ENCODE results near the gene NDUFA6. TPM values are rescaled to one million over a fixed set of nuclear protein-coding genes. Genes with fewer than 3 reads are reported as not detected.
A peak's percentile ranks its signal among the peaks of the same experiment; 100 is the strongest.

The NDUFA6 gene
- total RNA-seq, 3 donors from 2014 or later = 37.3 to 61.1 (median 45.2) TPM

DNA sequence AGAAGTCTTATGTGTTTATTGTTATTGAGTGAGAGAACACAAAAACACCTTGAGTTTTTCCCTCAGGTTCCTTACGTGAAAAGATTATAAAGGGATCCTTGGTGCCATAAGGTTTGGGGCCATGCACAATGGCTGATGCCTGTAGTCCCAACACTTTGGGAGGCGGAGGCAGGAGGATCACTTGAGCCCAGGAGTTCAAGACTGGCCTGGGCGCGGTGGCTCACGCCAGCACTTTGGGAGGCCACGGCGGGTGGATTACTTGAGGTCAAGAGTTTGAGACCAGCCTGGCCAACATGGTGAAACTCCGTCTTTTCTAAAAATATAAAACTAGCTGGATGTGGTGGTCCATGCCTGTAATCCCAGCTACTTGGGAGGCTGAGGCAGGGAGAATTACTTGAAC is 5.7 kb downstream of the NDUFA6 start:
- TF ChIP-seq, protein P1, sequence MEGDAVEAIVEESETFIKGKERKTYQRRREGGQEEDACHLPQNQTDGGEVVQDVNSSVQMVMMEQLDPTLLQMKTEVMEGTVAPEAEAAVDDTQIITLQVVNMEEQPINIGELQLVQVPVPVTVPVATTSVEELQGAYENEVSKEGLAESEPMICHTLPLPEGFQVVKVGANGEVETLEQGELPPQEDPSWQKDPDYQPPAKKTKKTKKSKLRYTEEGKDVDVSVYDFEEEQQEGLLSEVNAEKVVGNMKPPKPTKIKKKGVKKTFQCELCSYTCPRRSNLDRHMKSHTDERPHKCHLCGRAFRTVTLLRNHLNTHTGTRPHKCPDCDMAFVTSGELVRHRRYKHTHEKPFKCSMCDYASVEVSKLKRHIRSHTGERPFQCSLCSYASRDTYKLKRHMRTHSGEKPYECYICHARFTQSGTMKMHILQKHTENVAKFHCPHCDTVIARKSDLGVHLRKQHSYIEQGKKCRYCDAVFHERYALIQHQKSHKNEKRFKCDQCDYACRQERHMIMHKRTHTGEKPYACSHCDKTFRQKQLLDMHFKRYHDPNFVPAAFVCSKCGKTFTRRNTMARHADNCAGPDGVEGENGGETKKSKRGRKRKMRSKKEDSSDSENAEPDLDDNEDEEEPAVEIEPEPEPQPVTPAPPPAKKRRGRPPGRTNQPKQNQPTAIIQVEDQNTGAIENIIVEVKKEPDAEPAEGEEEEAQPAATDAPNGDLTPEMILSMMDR (IDR thresholded peaks at IDR 0.05) = no peak
- TF ChIP-seq POLR2AphosphoS5 (IDR thresholded peaks at IDR 0.05) (no peak), POLR2A (IDR thresholded peaks at IDR 0.05) (no peak)
- no peak overlapping the region for H3K4me3 ChIP-seq
- no peak overlapping the region for H3K27ac ChIP-seq
- H3K4me1 ChIP-seq = peaks cover 3 to 5% of the 10 kb centered on the region in 2 donors
- no peaks in the 10 kb centered on the region for H3K36me3 ChIP-seq
- no peak for DNase-seq (ENCODE audit: low spot score in 2 of 2)
- intact Hi-C loops (cut with DNase I; ENCODE audit: low total_unique reads) = no loop called here
- no peaks in the 10 kb centered on the region for H3K27me3 ChIP-seq
- no peaks in the 10 kb centered on the region for H3K9me3 ChIP-seq

DNA sequence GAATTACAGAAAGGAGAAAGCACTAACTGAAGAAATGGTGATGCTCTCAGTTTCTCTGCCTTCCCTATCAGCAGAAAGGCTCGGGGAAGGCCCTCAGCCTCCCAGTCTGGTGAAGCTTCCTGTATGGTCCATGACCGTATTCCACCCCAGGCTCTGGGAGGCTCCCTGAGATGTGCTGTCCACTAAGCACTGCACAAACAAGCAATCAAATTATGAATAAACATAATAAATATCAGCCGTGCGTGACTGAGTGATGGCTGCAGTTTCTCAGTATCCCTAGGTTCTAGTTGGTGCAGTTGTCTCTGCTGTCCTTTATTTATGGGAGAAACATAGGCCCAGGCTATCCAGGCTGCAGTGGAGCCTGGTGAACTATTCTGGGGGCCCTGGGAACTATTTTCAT is 7.5 kb downstream of the NDUFA6 start:
- H3K4me1 ChIP-seq = peaks cover 12 to 13% of the 10 kb centered on the region in 2 donors
- H3K9me3 ChIP-seq = no peaks in the 10 kb centered on the region
- H3K27me3 ChIP-seq = no peaks in the 10 kb centered on the region
- TF ChIP-seq, protein P1 (IDR thresholded peaks at IDR 0.05) = no peak
- no peak for TF ChIP-seq POLR2A (IDR thresholded peaks at IDR 0.05)
- no peak for TF ChIP-seq POLR2AphosphoS5 (IDR thresholded peaks at IDR 0.05)
- H3K36me3 ChIP-seq = no peaks in the 10 kb centered on the region
- DNase-seq (ENCODE audit: low spot score in 2 of 2) = no peak
- H3K4me3 ChIP-seq = no peak overlapping the region
- intact Hi-C loops (cut with DNase I; ENCODE audit: low total_unique reads) = no loop called here
- no peak overlapping the region for H3K27ac ChIP-seq

DNA sequence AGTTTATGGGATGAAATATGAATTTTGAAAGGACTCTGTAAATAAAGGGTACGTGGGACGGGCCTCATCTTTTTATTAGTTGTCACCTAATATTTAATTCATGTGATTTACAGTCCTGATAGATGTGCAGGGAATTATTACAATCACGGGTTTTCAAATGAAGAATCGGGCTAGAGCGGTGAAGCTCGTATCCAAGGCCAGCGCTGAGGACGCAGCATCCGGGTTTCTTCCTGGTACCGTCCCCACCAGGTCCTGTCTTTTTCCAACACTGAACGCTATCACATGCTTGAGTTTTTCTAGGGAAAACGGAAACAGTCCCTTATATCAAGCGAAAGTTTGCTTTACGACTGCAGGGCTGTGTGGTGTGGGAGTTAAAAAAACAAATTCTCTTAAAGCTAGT is 10.3 kb downstream of the NDUFA6 start:
- Histone ChIP-seq H3K4me1 (peaks cover 13 to 17% of the 10 kb centered on the region in 2 donors), H3K36me3 (no peaks in the 10 kb centered on the region), H3K4me3 (peak overlapping the region; percentile 57 to 73 (median 63)), H3K9me3 (no peaks in the 10 kb centered on the region), H3K27me3 (no peaks in the 10 kb centered on the region), H3K27ac (peak overlapping the region; percentile 99 to 100)
- TF ChIP-seq POLR2AphosphoS5 (IDR thresholded peaks at IDR 0.05) (no peak), POLR2A (IDR thresholded peaks at IDR 0.05) (no peak)
- TF ChIP-seq, protein P1 (IDR thresholded peaks at IDR 0.05) = no peak
- intact Hi-C loops (cut with DNase I; ENCODE audit: low total_unique reads) = no loop called here
- peak in 1 of 2 donors; percentile 32 for DNase-seq (ENCODE audit: low spot score in 2 of 2)

DNA sequence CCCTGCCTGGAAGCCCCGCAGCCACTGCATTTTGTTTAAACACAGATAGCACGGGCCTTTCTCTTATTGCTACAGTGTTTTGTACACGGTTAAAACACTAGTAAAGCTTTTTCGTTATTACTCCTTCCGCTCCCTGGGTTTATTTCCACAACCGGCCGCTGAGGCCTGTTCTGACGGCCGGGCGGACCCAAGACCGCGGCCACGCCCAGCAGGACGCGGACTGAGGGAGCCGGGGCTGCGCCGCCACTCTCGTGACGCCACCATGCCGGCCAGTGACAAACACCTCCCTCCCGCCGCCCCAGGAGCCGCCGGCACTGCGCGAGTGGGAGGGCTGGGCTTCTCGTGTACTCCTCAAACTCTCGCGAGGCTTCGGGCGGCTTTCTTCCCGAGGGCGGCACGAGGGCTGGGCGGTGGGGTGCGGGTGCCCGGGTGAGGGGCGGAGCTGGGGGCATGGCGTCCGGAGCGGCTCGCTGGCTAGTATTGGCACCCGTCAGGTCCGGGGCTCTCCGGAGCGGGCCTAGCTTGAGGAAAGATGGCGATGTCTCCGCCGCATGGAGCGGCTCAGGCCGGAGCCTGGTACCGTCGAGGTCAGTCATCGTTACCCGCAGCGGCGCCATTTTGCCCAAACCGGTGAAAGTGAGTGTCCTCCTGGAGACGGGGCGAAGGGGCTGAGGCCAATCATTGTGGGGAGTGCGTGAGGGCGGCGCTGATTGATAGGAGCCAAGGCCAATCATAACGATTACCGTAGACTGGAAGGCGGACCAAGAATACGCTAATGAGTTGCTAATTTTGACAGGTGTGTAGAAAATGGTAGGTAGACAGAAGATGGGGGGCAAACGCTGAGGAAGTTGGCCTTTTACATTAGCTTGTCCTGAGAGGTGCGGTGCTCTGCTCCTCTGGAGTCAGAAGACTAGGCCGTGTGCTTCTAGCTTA is 11.0 kb downstream of the NDUFA6 start, which contains the start of gene SMDT1:
Gene SMDT1 (plus strand): TSS at position 382 of the 933 bp plus-strand sequence. CDS start 69 bp downstream, at position 451.
- TF ChIP-seq POLR2A (IDR thresholded peaks at IDR 0.05) (peak; percentile 71), POLR2AphosphoS5 (IDR thresholded peaks at IDR 0.05) (peak; percentile 91 to 94 (median 91))
- TF ChIP-seq, protein P1 (IDR thresholded peaks at IDR 0.05) = peak in 1 of 3 donors; percentile 24
- H3K4me3 ChIP-seq = peak within 1 kb of the TSS; percentile 57 to 73 (median 63)
- DNase-seq (ENCODE audit: low spot score in 2 of 2) = peak; percentile 99 to 100
- H3K4me1 ChIP-seq = peaks cover 13 to 17% of the 10 kb centered on the region in 2 donors
- peak within 1 kb of the TSS; percentile 99 to 100 for H3K27ac ChIP-seq
- no peaks in the 10 kb centered on the region for H3K36me3 ChIP-seq
- intact Hi-C loops (cut with DNase I; ENCODE audit: low total_unique reads) = no loop called here
- H3K9me3 ChIP-seq = no peaks in the 10 kb centered on the region
- no peaks in the 10 kb centered on the region for H3K27me3 ChIP-seq
